Ureter (tissue), 1 donor: ENCODE data around the gene CENPC. TPM values are rescaled to one million over a fixed set of nuclear protein-coding genes. Genes with fewer than 3 reads are reported as not detected.
"Not testable (repeated sequence)": the region's sequence is repeated elsewhere in the genome, so short reads cannot be mapped to it uniquely, and the experiment has no call there.

Experiments
- DNase-seq: peaks from one replicate; pipeline ENCODE4 v3.0.0-alpha.2; 2020; ENCODE audit warnings: low spot score
- total RNA-seq: library from RNA; stranded (reverse); gene quantifications from one replicate; pipeline ENCODE4 v1.2.4, GENCODE V29; 2023
- donor health status: DM: yes; HTN: yes; CAD: no.

Gene CENPC
- total RNA-seq, 1 donor from 2014 or later, result 37.1 TPM

DNA sequence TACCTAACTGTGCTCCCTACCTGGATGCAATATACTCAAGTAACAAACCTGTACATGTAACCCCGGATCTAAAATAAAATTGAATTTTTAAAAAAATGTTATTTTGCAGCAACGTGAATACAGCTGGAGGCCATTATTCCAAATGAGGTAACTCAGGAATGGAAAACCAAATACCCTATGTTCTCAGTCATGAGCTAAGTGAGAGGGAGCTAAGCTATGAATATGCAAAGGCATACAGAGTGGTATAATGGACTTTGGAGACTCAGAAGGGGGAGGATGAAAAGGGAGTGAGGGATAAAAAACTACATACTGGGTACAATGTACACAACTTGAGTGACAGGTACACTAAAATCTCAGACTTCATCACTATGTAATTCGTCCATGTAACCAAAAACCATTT, 78.6 kb downstream of the CENPC start:
- DNase-seq, result no peak

DNA sequence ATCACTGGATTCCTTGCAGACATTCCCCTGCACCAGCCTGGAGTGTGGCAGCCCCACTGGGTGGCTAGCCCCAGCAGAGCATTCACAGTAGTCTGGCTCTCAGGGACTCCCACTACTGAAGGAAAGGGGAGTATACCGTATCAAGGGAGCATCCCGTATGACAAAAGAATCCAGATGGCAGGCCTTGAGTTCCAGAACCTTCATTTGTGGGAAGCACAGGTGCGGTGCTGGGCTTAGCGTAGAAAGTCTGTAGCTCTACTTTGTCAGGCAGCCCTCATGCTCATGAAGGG, 79.6 kb downstream of the CENPC start:
- no peak for DNase-seq

DNA sequence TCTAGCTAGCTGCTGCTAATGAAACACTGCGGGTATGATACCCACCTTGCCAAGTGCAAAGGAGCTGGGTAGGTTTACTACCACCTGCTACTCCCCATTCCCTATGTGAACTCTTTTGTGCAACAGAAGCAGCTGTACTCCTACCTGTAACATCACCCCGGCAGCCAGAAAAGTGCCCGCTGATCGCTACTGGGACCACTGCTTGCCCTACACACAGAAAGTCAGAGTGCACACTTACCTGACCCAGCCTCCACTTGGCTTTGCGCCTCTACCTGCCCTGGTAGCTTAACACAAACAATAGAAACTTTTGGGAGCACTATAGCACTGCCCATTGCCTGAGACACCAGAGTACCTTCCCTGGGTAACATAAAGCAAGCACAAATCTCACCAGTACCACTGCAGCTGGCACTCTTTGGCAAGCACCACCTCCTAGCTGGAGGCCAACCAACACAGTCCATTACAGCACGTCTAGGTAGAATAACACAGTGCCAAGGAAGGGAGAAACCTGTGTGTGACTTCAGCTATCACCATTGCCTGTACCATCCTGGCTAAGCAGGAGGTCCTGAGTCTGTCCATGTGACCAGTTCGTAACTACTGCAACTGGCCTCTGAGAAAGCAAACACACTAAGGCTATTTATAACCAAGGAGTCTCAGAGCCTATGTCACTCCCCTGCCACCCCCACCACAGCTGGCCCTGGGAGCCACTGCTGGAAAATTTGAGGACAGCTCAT, 80.1 kb downstream of the CENPC start:
- DNase-seq, result no peak

DNA sequence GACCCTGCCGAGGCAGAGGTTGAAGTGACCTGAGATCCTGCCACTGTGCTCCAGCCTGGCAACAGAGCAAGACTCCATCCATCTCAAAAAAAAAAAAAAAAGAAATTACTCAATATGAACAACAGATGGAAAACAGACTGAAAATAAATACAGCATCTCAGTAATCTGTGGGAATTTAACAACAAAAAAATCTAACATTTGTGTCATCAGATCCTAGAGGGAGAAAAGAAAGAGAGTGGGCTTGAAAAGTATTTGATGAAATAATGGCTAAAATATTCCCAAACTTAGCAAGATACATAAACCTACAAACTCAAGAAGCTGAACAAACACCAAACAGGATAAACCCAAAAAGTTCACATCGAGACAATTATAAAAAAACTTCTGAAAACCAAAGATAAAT, 84.7 kb downstream of the CENPC start:
- no peak for DNase-seq

DNA sequence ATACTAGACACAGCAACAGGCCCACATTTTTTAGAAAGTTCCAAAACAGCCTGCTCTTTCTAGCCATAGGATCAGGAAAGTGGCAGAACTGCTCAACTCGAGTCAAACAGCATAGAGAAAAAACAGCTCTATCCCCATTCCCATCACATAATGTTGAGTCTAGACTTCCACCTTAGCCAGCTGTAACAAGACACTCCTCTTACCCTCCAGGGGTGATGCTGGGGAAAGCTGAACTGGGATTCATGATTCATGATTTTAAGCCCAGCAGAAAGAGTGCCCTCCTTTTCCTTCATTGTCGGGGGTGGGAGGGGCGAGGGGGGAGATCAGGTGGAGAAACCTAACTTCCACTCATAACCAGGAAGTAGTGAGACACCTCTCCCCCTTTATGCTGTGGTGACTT, 86.1 kb downstream of the CENPC start:
- no peak for DNase-seq

DNA sequence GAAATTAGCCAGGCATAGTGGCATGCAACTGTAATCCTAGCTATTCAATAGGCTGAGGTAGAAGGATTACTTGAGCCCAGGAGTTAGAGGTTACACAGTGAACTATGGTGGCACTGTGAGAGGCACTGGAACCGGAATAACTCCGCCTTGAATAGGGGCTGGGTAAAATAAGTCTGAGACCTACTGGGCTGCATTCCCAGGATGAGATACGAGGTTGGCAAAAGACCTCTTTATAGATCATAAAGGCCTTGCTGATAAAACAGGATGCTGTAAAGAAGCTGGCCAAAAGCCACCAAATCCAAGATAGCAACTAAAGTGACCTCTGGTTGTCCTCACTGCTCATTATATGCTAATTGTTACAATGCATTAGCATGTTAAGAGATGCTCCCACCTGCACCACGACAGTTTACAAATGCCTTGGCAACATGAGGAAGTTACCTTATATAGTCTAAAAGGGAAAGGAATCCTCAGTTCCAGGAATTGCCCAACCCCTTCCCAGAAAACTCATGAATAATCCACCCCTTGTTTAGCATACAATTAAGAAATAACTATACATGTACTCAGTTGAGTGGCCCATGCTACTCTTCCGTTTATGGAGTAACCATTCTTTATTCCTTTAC, 88.6 kb downstream of the CENPC start:
- no peak for DNase-seq

DNA sequence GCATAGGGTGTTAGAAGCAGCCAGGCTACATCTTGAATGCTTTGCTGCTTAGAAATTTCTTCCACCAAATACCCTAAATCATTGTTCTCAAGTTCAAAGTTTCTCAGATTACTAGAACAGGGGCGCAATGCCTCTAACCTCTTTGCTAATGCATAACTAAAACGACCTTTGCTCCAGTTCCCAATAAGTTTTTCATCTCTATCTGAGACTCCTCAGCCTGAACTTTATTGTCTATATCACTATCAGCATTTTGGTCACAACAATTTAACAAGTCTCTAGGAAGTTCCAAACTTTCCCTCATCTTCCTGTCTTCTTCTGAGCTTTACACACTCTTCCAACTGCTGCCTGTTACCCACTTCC, 92.5 kb downstream of the CENPC start:
- not testable (repeated sequence) for DNase-seq

DNA sequence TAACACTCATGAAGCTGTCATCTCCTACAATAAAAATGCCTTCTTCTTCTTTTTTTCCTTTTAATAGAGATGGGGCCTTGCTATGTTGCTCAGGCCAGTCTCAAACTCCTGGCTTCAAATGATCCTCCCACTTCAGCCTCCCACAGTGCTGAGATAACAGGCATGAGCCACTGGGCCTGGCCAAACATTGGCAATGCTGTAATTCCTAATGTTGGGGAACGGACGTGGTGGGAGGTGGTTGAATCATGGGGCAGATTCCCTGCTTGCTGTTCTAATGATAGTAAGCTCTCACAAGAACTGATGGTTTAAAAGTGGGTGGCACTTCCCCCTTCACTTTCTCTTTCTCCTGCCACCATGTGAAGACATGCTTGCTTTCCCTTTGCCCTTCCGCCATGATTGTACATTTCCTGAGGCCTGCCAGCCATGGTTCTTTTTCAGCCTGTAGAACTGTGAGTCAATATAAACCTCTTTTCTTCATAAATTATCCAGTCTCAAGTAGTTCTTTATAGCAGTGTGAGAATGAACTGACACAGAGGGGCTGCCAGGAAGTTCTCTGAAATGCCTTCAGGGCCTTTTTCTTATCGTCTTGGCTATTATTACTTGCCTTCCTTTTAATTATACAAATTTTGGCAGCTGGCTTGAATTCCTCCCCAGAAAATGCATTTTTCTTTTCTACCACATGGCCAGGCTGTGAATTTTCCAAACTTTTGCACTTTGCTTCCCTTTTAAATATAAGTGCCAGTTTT, 93.0 kb downstream of the CENPC start:
- DNase-seq, result no peak

DNA sequence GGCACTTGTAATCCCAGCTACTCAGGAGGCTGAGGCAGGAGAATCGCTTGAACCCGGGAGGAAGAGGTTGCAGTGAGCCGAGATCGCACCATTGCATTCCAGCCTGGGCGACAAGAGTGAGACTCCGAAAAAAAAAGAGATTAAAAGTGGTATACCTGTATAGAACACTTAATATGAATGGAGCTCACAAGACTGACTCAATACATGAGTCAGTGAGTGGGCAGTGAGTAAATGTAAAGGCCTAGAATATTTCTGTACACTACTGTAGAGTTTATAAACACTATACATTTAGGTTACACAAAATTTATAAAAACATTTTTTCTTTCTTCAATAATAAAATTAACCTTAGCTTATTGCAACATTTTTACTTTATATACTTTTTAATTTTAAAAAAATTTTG, 93.8 kb downstream of the CENPC start:
- no peak for DNase-seq

DNA sequence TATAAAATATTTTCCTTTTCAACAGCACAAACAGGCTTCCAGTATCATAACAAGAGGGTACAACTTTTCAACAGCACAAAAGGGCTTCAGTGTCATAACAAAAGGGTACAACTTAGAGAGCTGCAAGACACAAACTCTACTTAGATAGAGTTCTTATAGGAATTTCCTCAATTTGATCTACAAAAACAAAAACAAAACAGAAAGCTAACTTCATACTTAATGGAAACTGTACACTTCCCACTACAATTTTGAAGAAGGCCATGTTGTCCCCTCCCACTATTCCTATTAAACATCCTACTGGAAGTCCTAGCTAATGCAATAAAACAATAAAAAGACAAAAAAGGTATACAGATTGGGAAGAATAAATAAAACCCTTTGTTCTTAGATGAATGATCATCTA, 96.7 kb downstream of the CENPC start:
- no peak for DNase-seq

DNA sequence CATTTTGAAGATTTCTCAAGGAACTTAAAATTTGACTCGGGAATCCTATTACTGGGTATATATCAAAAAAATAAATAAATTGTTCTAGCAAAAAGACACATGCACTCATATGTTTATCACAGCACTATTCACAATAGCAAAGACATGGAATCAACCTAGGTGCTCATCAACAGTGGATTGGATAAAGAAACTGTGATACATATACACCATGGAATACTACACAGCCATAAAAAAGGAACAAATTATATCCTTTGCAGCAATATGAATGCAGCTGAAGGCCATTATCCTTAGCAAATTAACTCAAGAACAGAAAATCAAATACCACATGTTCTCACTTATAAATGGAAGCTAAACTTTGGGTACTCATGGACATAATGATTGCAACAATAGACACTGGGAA, 97.4 kb downstream of the CENPC start:
- DNase-seq, result no peak

DNA sequence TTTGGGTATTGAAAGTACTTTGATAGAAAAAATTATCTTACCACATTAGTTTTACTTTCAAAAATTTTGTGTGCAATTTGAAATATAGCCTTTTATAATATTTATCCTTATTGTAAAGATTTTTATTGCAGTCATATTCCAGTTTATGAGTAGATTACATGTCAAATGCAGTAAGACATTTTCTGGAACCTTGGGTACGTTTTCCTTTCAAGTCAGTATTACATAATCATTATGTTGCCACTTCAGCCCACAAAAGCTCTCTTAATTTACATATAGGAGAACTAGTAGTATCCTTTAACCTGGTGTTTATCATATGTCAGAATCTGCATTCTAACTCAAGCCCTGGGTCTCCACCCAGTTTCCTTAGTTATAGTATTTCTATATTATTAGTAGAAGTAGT, 98.5 kb downstream of the CENPC start:
- DNase-seq, result no peak

DNA sequence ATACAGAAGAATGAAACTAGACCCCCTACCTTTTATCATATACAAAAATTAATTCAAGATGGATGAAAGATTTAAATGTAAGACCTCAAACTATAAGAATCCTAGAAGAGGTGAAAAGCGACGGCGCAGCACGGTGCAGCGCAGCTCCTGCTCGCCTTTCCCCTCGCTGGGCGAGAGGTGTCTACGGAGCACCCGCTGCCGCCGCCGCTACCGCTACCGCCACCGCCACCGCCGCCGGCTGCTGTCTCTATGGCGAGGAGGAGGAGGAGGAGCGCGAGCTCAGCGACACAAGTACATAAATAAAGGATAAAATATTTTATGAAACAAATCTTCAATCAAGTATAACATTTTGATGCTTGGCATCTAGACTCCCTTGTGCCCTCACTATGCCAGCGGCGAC, 99.4 kb downstream of the CENPC start:
- not testable (repeated sequence) for DNase-seq

DNA sequence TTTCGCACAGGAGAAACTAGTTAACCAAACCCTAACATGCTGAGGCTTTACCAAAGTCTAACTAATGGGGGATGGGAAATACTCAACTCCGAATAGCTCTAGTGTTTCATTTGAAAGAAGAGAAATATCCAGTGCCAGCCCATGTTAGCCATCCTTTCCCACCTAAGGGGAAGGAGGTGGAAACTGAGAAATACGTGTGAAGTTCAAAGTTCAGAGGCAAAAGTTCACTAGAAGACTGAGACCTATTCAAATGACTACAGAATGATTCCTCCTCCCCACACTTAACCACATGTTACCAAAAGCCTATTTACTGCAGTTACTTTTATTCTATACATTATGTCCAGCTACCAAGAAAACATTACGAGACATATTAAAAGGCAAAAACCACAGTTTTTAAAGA, 106.3 kb downstream of the CENPC start:
- no peak for DNase-seq

DNA sequence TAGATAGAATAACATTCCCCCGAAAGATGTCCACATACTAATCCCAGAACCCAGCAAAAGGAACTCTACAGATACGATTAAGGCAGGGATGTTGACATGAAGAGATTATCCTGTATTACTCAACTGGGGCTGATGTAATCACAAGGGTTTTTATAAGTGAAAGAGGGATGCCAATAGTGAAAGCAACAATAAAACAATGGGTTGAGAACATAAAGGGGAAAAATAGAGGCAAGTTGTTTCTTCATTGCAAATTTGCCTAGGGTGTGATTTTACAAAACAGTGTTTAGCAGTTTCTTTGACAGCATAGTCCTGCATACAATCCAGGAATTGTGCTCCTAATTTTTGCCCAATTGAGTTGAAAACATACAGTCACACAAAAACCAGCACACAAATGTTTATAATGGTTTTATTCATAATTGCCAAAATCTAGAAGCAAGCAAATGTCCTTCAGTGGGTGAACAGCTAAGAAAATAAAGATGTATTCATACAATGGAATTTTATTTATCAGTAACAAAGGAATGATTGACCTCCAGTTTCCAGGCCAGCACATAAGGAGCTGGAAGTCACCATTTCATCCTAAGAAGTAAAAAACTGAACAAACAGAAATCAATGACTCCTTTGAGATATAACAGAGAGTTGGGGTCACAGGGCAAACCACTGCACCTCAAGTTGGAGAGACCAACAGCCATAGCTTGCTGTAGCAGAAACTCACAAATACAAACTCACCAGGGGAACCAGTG, 107.2 kb downstream of the CENPC start:
- no peak for DNase-seq

DNA sequence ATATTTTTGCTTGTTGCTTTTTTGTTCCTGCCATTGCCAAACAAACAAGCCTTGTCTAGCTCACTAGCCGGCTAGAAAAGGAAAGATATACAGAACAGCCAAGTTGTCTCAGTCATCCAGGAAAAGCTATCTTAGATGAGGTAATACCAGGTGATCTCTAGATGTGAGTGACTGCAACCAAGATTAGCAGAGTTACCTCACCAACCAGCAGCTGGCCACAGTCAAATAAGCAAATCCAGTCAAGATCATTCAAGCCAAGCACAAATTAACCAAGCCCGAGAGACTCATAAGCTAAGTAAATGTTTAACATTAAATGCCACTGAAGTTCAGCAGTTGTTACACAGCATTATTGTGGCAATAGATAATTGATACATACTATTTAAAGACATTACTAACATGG, 108.6 kb downstream of the CENPC start:
- no peak for DNase-seq

DNA sequence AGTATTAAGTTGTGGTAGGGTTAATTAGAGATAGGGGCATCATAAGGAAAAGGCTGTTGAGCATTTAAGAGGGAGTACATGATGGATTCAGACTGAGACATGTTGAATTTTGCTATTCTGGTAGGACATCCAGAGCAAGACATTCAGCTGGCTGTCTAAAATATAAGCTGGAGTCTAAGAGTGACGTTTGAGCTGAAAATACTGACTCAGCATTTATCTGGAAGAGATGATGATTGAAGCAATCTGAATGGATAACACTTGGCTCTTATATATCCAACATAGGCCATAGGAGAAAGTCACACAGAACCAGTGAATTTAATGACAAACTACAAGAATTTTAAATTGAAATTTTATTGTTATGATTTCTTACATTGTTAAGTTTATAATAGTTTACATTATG, 114.3 kb downstream of the CENPC start:
- no peak for DNase-seq

DNA sequence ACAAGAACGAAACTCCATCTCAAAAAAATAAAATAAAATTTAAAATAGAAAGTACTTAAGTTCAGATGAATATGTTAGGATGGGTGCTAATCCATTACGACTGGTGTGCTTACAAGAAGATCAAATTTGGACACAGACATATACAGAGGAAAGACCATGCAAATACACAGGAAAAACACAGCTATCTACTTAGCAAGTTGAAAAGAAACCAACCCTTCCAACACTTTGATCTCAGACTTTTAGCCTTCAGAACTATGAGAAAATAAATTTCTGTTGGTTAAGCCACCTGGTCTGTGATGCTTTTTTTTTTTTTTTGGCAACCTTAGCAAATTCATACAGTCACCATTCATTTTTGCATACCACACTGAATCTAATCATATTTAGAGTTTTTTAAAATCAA, 116.5 kb downstream of the CENPC start:
- DNase-seq, result no peak
